HUDEP-2 (cell line): Measurements from ENCODE around the gene PERM1.

Experiments used
- DNase-seq, 76 experiments: peaks; one replicate each; lab custom pipeline; 2025; ENCODE audit not compliant: unreplicated experiment in 76 of 76; lab: John Stamatoyannopoulos, UW

Gene PERM1

GRCh38 chr1:938088-938683, 43.7 kb downstream of the PERM1 start:
- peak in 51 of 76 experiments; percentile 8 to 68 (median 47) for DNase-seq

GRCh38 chr1:937521-937920, 44.4 kb downstream of the PERM1 start:
- no peak for DNase-seq

- no peak for DNase-seq
Measured at GRCh38 chr1:936348-937264, 45.3 kb downstream of the PERM1 start.

- no peak for DNase-seq
Measured at GRCh38 chr1:935751-936231, 46.1 kb downstream of the PERM1 start.

- DNase-seq, result no peak
Measured at GRCh38 chr1:934991-935750, 46.7 kb downstream of the PERM1 start.

- DNase-seq, result no peak
Measured at GRCh38 chr1:933603-933940, 48.3 kb downstream of the PERM1 start.

- DNase-seq, result no peak
Measured at GRCh38 chr1:932776-933602, 48.9 kb downstream of the PERM1 start.

- DNase-seq, result no peak
Measured at GRCh38 chr1:932173-932510, 49.8 kb downstream of the PERM1 start.

- DNase-seq, result no peak
Measured at GRCh38 chr1:931380-932172, 50.3 kb downstream of the PERM1 start.

- DNase-seq, result no peak
Measured at GRCh38 chr1:930633-931138, 51.2 kb downstream of the PERM1 start.

- no peak for DNase-seq
Measured at GRCh38 chr1:929712-930632, 51.9 kb downstream of the PERM1 start.

- no peak for DNase-seq
Measured at GRCh38 chr1:928825-929661, 52.9 kb downstream of the PERM1 start.

GRCh38 chr1:927748-928147, 54.1 kb downstream of the PERM1 start:
- DNase-seq, result no peak

- DNase-seq, result no peak
Measured at GRCh38 chr1:927234-927633, 54.7 kb downstream of the PERM1 start.

- peak in 1 of 76 experiments; percentile 17 for DNase-seq
Measured at GRCh38 chr1:925561-926421, 56.1 kb downstream of the PERM1 start.
